NK-92 (cell line): ENCODE data around the gene KCNK10.

Source experiments
- DNase-seq: peaks from one replicate; lab custom pipeline; 2025; ENCODE audit not compliant: unreplicated experiment; lab: John Stamatoyannopoulos, UW

Gene KCNK10

DNA sequence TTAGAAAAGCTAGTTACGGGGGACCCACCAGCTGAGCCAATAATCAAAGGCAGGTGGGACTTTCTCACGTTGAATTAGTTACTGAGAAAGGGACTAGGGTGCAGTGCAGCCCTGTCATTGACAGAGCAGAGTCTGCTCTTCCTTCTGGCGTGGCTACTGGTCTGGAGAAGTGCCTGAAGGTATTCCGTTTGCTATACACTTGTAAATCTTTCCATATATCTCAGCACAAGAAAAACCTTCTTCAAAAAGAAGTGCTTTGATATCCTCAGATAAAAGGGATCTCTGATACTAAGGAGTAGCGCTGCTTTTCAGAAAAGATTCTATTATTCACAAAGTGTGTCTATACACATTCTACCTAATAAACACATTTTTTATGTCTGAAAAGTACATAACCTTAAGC lies 91.5 kb downstream of the KCNK10 start:
- DNase-seq, result no peak

DNA sequence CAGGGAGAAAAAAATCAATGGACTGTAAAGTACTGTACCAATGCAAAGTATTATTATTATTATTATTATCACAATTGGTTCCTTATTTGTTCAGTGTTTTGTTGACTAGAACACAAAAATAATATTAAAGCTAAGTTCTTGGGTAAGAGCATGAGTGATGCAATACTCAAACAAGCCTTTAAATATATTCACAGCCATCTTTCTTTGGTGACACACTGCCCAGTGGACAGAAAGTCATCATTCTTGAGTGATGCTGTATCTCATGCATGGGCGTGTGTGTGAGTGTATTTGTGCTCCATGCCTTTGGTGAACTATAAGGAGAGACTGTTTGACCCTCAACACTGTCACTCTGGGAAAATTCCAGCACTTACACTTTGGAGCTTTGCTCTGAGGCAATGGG lies 93.6 kb downstream of the KCNK10 start:
- DNase-seq, result no peak

DNA sequence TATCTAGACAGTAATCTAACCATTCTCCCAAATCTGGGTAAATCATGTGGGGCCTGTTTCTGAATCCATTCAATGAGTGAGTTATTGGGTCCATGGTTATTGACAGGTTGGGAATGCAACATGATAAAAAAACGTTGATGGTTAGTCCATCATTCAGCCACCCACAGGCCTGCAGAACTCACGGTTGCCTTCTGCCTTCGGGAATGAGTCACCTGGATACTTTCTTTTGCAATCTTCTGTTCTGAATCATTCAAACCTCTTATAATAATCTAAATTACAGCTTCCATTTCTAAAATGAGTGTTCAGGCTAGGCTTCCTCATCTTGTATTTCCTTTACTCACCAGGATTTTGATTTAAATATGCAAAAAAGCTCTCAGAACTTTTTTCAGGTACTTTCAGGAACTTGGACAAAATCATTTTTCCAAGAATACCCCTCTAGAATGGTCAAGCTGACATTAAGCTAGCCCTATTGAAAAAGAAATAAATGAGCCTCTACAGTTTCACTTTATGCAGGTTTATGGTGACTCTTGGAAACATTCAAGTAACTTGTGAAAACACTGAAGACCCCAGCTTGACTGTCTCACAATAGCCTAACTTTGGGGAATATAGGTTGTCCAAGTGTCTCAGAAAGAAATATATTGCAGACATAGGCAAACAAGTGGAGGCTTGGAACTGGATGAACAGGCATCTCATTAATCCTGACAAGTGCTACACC lies 94.4 kb downstream of the KCNK10 start:
- DNase-seq, result no peak

DNA sequence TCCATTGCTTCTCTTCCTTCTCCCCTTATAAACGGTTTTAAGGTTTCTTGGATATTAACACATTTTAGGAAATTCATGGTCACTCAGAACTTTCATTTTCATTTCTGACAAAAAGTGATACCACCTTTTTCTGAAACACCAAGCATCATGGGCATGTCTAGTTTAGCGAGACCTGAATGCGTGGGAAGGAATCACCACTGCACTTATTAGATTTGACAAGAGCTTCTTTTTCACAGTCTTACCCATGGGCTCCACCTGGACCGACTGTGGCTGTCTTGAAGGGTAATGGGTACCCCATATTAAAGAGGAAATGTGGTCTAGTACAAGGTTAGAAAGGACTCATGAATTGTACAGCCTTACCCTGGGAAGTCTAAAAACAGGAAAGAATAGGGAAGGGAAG lies 95.4 kb downstream of the KCNK10 start:
- no peak for DNase-seq

DNA sequence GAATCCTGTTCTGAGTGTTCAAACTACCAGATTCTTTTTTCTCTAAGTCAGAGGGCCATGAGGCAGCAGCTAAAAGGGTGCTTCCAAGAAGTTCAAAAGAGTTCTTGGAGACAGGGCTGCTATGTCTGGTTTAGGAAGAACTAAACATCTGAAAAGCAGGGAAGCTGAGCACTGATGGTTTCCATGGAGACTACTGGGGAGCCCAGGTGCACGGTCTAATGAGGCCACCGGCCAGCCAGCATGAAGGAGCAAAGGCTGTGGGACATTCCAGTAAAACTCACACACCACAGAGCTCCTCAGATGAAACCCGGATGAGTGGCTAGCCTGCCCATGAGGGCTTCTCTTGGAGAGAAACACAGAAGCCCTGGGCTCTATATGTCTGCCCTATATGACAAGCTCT lies 97.3 kb downstream of the KCNK10 start:
- no peak for DNase-seq

DNA sequence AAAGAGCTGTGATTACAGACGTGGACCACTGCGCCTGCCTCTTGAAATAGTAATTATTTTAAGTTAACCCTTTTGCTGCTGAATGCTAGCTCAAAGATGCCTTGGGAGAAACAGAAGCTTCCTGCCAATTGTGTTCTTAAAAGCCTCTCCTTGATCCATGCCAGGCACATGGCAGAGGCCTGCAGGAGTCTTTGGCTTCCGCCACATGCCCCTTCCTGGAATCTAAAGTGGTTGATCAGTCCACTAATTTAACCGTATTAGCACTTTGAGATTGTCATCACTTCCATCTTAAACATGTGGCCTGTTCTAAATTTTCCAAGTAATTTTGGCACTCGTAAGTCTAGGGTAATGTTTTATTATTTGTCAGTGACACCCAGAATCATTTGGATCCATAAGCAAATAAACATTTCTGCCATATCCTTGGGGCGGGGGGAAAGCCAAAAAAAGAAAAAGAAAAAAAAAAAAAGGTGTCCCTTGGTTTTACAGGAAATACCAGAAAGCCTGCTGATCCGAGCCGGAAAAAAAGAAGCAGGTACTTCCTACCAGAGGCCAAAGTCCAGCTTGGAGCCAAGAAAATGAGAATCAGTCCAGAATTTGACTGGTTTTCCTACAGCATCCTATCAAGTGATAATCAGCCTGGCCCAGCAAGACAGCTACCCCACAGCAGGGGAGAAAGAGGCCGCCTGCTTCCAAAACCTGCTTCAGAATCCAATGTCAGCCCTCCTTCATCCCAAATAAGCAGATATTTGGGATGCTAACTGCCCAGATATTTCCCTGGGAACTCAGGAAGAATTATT lies 104.8 kb downstream of the KCNK10 start:
- no peak for DNase-seq

DNA sequence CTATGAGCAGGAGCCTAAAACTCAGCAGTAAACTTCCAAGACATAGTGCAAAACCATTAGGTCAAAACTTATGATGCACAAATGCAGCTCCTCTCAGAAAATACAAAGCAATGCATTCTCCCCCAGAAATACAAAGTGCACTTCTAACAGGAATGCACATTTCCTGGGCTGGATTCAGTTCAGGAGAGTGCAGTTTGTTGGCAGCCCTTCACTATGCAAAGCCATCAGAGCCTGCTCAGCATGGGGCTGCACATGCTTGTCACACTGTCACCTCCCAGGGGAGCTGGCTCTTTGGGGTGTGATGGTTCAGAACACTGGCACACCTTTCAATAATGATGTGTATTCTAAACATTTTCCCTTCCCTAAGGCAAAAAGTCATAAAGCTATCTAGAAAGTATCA lies 110.4 kb downstream of the KCNK10 start:
- DNase-seq, result no peak

DNA sequence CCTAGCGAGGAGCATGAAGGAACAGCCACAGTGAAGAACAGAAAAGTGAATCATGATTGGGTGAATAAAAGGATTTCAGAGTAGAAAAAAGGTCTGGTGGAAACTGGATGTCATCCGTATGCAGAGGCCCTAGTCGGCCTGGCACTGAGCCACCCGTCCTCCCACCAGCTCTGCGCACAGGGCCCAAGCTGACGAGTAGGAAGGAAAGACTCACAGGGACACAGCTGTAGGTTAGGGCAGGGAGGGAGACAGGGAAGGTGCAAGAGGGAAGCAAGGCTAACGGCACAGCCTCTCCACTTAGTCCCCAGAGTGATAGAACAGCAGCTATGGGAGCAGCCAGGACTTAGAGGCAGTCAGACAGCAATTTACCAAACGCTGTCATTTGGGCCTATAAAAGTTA lies 112.6 kb downstream of the KCNK10 start:
- no peak for DNase-seq

DNA sequence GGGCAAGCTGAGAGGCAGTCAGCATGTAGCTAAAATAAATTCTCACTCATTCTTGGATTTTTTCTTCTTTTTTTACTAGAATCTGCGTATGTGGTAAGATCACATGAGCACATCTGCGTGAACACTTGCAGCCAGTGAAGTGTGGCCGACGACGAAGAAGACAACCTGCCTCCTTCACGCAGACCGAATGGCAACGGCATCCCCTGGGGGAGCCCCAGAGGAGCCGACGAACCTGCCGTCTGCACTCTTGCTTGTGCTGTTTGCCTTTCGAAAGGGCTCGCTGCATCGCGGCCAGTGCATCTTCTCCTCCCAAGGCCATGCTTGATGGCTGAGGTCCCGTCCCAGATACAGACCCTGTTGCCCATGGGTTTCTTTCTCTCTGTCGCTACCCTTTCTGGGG lies 113.8 kb downstream of the KCNK10 start:
- DNase-seq, result no peak

DNA sequence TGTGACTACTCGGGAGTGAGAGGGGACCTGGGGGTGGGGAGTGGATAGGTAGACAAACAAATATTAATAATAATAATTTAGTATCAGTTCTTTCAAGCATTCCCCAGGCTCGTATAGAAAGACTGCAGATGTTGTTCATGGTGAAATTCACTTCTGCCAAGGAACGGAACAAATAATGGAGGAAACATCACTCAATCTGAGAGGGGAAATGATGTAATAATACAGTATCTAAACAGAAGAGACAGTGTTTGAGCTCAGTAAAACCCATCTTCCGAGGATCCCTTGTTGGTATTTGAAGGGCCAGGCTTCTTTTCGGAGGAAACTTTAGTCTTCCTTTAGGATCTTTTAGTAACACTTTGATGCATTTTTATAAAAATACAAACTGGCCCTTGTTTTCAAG lies 114.2 kb downstream of the KCNK10 start:
- no peak for DNase-seq

DNA sequence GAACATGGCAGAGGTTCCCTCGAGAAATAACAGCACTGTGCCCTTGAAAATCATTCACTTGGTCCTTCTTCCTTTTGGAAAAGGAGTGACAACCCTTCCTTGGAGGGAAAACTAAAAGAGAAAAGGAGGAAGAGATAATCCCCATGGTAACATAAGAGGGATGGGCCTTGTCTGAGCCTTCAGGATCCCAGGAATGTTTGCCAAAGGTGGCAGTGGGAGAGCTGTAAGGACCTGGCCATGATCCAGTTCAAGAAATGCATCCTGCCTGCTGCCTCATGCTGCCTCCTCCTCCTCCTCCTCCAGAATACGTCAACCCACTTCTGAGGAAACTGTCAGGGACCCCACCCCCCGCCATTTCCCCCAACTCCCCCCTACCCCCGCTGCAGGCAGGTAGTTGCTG lies 118.8 kb downstream of the KCNK10 start:
- no peak for DNase-seq

DNA sequence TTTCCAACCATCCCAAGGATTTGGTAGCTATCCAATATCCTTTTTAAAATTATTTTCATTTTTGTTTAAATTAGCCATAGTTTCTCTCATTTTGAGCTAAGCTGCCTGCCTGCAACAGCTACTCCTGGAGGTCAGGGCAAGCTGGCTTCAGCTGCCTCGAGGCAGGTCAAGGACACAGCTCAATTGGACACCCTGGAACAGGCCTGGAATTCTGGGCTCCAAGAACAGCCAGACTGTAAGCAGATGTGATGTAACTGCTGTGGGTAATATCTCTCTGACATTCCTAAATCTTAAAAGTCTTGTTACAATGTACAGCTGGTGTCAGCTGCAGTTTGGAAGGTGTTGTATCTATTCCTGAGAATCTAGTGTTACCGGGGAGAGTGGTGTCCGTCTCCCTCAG lies 119.8 kb downstream of the KCNK10 start:
- no peak for DNase-seq

DNA sequence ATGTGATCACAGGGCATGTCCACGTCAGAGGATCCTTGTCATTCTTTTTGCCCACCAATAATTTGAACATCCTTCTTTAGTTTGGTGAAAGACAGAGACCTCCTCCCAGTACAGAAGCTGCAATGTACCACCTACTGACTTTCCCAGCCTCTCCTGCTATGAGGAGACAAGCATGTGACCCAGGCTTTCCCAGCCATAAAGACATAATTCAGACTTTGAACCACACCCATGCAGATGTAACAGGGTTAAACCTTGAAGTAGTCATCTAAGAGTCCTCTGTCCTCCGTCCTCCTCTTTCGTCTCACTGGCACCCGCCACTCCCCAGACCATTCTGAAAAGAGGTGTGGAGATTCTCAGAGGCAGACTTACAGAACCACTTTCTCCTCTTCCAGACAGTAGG lies 120.8 kb downstream of the KCNK10 start:
- no peak for DNase-seq

DNA sequence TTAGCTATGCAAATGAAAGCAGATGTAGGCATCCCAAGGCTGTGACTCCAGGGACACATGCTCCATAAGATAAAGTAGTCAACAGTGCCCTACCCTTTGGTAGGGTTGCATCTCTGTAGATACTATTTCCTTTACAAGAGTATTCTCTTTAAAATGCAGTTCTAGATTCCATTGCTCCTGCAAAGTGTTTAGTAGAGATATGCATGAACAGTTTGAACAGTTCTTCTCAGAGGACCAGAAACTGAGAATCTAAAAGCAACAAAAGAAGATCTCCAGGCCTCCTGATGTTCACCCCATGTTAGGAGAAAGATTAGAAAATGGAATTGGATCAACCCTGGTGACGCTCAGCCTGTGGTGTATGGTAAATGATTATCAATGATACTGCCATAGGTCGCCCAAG lies 121.2 kb downstream of the KCNK10 start:
- DNase-seq, result no peak

DNA sequence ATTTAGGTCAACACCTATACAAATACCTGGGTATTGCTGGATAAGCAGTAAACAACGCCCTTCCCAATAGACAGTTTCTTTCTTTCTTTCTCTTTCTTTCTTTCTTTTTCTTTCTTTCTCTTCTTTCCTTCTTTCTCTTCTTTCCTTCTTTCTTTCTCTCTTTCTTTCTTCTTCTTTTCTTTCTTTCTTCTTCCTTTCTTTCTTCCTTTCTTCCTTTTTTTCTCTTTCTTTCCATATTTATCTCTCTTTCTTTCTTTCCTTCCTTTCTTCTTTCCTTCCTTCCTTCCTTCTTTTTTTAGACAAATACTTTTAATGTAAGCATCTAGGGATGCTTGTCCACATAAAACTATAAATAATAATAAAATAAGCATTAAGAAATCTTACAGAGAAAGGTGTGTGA lies 123.2 kb downstream of the KCNK10 start:
- DNase-seq, result no peak

DNA sequence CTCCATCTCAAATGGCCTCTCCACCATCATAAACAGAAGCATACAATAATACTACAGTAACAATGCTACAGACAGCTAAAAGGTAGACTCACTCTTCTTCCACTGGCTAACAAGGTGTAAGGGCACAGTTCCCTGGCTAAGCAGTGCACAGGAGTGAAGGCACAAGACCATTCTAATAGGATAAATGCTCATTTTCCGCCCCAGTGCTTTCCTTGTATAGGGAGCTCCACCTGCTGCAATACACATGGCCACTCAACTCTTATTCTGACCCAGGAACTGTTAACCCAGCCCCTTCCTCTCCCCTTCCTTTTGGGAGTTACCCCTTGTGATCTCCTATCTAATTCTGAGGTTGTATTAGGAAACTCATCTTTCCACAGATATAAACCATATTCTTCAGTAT lies 124.6 kb downstream of the KCNK10 start:
- no peak for DNase-seq

DNA sequence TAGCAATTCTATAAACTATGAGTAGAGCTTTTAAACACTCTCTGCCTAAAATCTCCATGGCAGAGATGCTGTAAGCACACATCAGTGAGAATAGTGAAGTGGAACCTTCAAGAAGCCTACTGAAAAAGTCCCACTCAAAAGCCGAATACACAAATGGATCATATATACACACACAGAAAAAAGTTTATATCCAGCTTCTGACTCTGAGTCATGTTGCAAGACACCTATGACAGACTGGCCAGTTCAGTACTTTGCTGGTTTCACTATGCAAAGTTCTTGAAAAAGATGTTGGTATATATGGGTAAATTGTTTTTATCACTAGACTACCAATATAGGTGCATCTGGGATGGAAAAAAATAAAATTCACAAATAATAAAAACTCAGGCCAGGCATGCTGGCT lies 126.1 kb downstream of the KCNK10 start:
- DNase-seq, result no peak

DNA sequence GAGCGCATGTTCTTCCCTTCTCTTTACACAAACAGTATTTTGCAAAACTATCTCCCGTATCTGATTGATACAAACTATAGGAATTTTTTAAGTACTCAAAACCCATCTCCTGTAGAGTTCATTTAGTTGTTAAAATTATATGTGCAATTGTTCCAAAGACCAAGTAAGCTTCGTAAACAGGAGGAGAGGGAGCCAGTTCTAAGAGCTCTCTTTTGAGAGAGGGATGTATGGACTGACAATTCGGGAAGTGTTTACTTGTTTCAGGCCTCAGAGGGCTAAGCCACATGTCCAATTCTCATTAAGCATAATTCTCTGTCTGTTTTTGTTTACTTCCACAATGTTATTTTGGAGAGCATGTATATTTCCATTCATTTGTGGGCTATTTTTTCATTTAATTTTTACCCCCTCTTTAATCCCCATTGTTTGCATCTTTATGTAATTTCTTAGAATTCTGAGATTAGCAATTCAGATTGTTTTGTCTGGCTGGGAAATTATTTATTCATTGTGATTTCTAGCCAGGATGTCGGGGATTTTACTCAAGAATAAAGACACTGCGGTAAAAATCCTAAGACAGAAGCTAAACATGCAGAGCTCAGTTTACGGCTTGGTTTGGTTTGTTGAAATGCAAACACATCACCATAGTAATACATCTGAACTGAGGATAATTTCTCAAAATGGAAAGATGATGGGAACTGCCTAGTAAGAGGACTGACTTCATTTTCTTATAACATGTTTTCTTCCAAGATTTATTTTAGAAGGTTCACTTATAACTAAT lies 126.8 kb downstream of the KCNK10 start:
- no peak for DNase-seq

DNA sequence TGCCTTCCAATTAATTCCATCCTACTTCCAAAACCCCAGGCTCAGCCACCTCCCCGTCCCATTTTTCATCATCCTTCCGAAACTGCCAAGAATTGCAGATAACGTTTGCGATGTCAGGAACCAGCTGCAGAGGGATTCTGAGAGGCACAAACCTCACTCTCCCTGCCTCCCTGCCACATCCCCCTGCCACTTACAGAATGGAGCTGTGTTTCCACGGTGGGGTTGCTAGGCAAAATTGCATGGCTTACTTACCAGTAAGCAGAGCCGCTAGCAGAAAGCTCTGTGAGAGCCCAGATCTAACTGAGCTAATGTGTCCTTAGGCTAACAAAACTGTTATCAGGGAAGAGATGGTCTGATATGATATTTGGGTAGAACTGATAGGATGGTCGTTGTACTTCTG lies 127.4 kb downstream of the KCNK10 start:
- no peak for DNase-seq

DNA sequence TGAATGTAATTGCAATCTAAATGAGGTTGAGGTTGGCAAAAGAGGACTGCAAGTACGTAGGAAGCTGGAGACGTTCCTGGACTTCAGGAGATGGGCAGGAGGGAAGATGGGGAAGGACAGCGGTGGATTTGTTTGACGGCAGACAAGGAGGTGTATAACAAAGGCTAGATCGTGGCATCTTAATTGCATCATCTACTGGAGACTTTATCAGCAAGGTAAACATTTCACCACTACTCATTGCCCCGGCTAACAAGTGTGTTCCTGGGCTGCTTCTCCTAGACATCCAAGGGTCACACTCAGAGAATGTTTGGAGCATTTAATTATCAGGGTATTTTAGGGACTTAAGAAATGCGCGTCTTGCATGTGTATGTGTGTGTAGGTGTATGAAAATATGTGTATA lies 128.5 kb downstream of the KCNK10 start:
- DNase-seq, result no peak

DNA sequence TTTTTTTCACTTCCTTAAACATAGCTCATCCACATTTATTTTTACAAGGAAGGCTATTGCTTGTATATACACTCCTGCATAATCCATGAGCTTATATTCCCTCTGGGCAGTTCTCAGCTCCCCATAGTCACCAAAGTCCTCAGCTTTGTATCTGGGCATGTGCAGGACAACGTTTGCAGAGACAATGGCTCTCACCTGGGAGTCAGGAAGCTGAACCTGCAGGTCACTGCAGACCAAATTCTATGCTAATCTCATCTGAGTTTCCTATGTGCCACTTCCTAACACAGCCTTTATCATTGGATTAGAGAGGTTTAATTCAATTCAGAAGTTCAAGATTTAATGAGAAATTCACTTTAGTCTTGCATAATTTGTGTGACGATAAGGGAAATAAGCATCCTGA lies 131.5 kb downstream of the KCNK10 start:
- DNase-seq, result no peak
